ENCODE results near the gene RPL7L1. TPM values are rescaled to one million over a fixed set of nuclear protein-coding genes. Genes with fewer than 3 reads are reported as not detected.

RPL7L1 gene
- total and polyA plus RNA-seq, 2 of the 13 experiments (the other 11 are each of a cell fraction or from before 2014, with no cell fraction given) = 51.6 to 179 TPM

DNA sequence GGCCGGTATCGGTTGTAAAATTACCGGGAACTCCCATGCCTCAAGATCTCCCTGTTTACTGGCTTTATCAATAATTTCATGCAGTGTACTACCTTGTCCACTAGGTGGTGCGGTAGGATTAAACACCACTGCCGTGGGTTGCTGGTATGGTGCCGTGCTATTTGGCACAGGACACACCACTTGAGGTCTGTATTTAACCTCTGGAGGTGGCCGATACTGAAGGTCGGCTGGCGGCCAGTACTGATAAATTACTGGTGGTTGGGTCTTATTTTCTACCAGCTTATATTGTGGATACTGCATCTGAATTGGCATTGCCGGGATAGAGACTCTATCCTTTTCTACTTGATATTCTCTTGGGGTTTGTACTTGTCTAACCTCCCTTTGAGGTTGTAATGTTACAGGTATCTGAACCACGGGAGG is 22.1 kb downstream of the RPL7L1 start (continued):
- TF ChIP-seq NR2F1 (CRISPR knock-in tag; IDR thresholded peaks at IDR 0.05) = no peak
- no peak for TF ChIP-seq ZNF652 (CRISPR knock-in tag; IDR thresholded peaks at IDR 0.05; ENCODE audit: borderline replicate concordance, low read depth)
- TF ChIP-seq, protein P1, sequence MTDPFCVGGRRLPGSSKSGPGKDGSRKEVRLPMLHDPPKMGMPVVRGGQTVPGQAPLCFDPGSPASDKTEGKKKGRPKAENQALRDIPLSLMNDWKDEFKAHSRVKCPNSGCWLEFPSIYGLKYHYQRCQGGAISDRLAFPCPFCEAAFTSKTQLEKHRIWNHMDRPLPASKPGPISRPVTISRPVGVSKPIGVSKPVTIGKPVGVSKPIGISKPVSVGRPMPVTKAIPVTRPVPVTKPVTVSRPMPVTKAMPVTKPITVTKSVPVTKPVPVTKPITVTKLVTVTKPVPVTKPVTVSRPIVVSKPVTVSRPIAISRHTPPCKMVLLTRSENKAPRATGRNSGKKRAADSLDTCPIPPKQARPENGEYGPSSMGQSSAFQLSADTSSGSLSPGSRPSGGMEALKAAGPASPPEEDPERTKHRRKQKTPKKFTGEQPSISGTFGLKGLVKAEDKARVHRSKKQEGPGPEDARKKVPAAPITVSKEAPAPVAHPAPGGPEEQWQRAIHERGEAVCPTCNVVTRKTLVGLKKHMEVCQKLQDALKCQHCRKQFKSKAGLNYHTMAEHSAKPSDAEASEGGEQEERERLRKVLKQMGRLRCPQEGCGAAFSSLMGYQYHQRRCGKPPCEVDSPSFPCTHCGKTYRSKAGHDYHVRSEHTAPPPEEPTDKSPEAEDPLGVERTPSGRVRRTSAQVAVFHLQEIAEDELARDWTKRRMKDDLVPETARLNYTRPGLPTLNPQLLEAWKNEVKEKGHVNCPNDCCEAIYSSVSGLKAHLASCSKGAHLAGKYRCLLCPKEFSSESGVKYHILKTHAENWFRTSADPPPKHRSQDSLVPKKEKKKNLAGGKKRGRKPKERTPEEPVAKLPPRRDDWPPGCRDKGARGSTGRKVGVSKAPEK (CRISPR knock-in tag; IDR thresholded peaks at IDR 0.05; ENCODE audit: borderline replicate concordance) = peak; percentile 82; the same call in 1 of the 2 replicates
- no peak for TF ChIP-seq YEATS4 (CRISPR knock-in tag; IDR thresholded peaks at IDR 0.05; ENCODE audit: borderline replicate concordance)
- TF ChIP-seq, protein P2, sequence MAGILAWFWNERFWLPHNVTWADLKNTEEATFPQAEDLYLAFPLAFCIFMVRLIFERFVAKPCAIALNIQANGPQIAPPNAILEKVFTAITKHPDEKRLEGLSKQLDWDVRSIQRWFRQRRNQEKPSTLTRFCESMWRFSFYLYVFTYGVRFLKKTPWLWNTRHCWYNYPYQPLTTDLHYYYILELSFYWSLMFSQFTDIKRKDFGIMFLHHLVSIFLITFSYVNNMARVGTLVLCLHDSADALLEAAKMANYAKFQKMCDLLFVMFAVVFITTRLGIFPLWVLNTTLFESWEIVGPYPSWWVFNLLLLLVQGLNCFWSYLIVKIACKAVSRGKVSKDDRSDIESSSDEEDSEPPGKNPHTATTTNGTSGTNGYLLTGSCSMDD (CRISPR knock-in tag; IDR thresholded peaks at IDR 0.05) = no peak
- TF ChIP-seq ZNF589 (CRISPR knock-in tag; conservative IDR thresholded peaks at IDR 0.05) = no peak
- TF ChIP-seq LCORL (IDR thresholded peaks at IDR 0.05) = no peak
- peak; percentile 79; the same call in 1 of the 2 replicates for TF ChIP-seq LCORL (CRISPR knock-in tag; IDR thresholded peaks at IDR 0.05)
- no peak for TF ChIP-seq ZSCAN20 (CRISPR knock-in tag; IDR thresholded peaks at IDR 0.05; ENCODE audit: borderline replicate concordance)
- TF ChIP-seq ZNF615 (CRISPR knock-in tag; IDR thresholded peaks at IDR 0.05; ENCODE audit: borderline replicate concordance) = 0 out of 2 replicates have a peak, but pooled peaks have one; percentile 17
- TF ChIP-seq, protein P3, sequence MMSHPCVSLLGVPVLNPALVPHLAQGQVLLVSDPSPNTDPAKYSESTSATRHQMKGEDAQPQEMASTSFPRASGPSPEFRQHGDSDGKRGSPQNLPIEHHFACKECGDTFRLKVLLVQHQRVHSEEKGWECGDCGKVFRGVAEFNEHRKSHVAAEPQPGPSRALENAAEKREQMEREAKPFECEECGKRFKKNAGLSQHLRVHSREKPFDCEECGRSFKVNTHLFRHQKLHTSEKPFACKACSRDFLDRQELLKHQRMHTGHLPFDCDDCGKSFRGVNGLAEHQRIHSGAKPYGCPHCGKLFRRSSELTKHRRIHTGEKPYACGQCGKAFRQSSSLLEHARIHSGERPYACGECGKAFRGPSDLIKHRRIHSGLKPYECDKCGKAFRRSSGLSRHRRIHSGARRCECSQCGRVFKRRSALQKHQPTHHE (CRISPR knock-in tag; IDR thresholded peaks at IDR 0.05; ENCODE audit: borderline replicate concordance) = no peak
- no peak for TF ChIP-seq KMT2B (CRISPR knock-in tag; IDR thresholded peaks at IDR 0.05)
- no peak for TF ChIP-seq NR2C2 (CRISPR knock-in tag; IDR thresholded peaks at IDR 0.05; ENCODE audit: borderline replicate concordance)
- 0 out of 2 replicates have a peak, but pooled peaks have one; percentile 57 for TF ChIP-seq ZNF619 (CRISPR knock-in tag; IDR thresholded peaks at IDR 0.05)
- no peak for TF ChIP-seq SRSF4 (IDR thresholded peaks at IDR 0.05; ENCODE audit: low read depth, low read length, poor library complexity, severe bottlenecking)
- TF ChIP-seq ZNF563 (CRISPR knock-in tag; IDR thresholded peaks at IDR 0.05) = no peak
- TF ChIP-seq, protein P4, sequence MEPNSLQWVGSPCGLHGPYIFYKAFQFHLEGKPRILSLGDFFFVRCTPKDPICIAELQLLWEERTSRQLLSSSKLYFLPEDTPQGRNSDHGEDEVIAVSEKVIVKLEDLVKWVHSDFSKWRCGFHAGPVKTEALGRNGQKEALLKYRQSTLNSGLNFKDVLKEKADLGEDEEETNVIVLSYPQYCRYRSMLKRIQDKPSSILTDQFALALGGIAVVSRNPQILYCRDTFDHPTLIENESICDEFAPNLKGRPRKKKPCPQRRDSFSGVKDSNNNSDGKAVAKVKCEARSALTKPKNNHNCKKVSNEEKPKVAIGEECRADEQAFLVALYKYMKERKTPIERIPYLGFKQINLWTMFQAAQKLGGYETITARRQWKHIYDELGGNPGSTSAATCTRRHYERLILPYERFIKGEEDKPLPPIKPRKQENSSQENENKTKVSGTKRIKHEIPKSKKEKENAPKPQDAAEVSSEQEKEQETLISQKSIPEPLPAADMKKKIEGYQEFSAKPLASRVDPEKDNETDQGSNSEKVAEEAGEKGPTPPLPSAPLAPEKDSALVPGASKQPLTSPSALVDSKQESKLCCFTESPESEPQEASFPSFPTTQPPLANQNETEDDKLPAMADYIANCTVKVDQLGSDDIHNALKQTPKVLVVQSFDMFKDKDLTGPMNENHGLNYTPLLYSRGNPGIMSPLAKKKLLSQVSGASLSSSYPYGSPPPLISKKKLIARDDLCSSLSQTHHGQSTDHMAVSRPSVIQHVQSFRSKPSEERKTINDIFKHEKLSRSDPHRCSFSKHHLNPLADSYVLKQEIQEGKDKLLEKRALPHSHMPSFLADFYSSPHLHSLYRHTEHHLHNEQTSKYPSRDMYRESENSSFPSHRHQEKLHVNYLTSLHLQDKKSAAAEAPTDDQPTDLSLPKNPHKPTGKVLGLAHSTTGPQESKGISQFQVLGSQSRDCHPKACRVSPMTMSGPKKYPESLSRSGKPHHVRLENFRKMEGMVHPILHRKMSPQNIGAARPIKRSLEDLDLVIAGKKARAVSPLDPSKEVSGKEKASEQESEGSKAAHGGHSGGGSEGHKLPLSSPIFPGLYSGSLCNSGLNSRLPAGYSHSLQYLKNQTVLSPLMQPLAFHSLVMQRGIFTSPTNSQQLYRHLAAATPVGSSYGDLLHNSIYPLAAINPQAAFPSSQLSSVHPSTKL (CRISPR knock-in tag; IDR thresholded peaks at IDR 0.05) = peak; percentile 56
- no peak for TF ChIP-seq CBX5 (CRISPR knock-in tag; IDR thresholded peaks at IDR 0.05; ENCODE audit: borderline replicate concordance)
- no peak for TF ChIP-seq FOSL1 (CRISPR knock-in tag; IDR thresholded peaks at IDR 0.05; ENCODE audit: borderline replicate concordance)
- no peak for TF ChIP-seq ZNF670 (CRISPR knock-in tag; IDR thresholded peaks at IDR 0.05; ENCODE audit: borderline replicate concordance)
- TF ChIP-seq MBD4 (IDR thresholded peaks at IDR 0.05; ENCODE audit: borderline replicate concordance, low read length) = peak; percentile 44; the same call in 1 of the 2 replicates
